ENCODE measurements around the gene PAOX.

The PAOX gene

DNA sequence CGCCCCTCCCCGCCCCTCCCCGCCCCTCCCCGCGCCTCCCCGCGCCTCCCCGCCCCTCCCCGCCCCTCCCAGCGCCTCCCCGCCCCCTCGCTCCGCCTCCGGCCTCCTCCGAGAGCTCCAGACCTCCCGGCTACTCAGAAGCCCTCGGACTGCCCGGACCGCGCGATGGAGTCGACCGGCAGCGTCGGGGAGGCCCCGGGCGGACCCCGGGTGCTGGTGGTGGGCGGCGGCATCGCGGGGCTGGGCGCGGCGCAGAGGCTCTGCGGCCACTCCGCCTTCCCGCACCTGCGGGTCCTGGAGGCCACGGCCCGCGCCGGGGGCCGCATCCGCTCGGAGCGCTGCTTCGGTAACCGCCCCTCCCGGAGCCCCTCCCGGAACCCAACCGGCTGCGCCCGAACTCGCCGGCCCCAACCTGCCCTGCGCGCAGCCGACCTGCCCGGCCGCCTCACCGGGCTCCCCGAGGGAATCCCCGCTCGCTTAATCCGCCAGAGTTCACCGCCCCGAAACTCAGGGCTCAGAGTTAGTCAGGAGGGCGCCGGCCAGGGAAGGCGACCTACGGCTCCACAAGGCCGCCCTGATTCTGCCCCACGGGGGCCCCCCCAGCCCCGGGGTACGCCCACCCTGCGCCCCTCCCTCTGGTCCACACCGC lies at the start of gene PAOX:
PAOX (plus strand) TSS at position 111 of the 649 bp plus-strand sequence; CDS start at position 166, 55 bp downstream.
- ATAC-seq (ENCODE audit: low read depth) (peak; percentile 74), DNase-seq (ENCODE audit: low spot score in 2 of 2) (peak; percentile 72 to 80)
- peak within 1 kb of the TSS; percentile 88 for H3K4me3 Mint-ChIP-seq
- H3K36me3 Mint-ChIP-seq = no peaks in the 10 kb centered on the region
- H3K27ac Mint-ChIP-seq = peak within 1 kb of the TSS; percentile 65
- H3K9me3 Mint-ChIP-seq = no peaks in the 10 kb centered on the region
- H3K4me1 Mint-ChIP-seq = peaks cover 19% of the 10 kb centered on the region
- no peaks in the 10 kb centered on the region for H3K27me3 Mint-ChIP-seq

- Mint-ChIP-seq H3K9me3 (peaks cover 3% of the 10 kb centered on the region), H3K27me3 (peaks cover 27% of the 10 kb centered on the region), H3K4me1 (peaks cover 12% of the 10 kb centered on the region), H3K4me3 (peak overlapping the region; percentile 52), H3K27ac (no peak overlapping the region), H3K36me3 (no peaks in the 10 kb centered on the region)
- ATAC-seq (ENCODE audit: low read depth) (peak; percentile 89), DNase-seq (ENCODE audit: low spot score in 2 of 2) (peak; percentile 88 to 94)
Observed at GRCh38 chr10:133329491-133330202, 49.4 kb upstream of the PAOX start.

DNA sequence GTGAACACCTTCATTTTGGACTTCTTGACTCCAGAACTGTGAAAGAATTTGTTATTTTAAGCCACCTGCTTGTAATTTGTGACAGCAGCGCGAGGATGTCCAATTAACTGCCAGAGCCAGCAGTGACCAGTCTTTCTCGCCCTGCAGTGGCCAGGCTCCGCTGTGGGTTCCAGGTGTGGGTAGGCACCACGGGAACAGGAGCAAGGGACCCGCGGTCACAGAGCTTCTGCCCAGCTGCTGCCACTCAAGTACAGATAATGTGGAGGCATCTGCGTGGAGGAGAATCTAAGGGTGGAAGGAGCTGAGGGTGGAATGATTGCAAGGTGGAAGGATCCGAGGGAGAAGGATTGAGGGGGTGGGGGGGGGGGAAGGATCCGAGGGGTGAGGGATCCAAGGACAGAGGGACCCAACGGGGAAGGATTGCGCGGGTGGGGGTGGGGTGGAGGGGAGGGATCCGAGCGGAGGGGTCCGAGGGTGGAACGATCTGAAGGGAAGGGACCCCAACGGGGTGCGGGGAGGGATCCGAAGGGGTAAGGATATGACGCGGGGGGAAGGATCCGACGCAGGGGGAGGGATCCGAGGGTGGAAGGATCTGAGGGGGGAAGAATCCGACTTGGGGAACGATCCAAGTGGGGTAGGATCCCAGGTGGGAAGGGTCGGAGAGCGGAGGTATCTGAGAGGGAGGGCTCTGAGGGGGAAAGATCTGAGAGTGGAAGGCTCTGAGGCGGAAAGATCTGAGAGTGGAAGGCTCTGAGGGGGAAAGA lies 45.9 kb upstream of the PAOX start:
- no peak overlapping the region for H3K4me3 Mint-ChIP-seq
- no peak for ATAC-seq (ENCODE audit: low read depth)

DNA sequence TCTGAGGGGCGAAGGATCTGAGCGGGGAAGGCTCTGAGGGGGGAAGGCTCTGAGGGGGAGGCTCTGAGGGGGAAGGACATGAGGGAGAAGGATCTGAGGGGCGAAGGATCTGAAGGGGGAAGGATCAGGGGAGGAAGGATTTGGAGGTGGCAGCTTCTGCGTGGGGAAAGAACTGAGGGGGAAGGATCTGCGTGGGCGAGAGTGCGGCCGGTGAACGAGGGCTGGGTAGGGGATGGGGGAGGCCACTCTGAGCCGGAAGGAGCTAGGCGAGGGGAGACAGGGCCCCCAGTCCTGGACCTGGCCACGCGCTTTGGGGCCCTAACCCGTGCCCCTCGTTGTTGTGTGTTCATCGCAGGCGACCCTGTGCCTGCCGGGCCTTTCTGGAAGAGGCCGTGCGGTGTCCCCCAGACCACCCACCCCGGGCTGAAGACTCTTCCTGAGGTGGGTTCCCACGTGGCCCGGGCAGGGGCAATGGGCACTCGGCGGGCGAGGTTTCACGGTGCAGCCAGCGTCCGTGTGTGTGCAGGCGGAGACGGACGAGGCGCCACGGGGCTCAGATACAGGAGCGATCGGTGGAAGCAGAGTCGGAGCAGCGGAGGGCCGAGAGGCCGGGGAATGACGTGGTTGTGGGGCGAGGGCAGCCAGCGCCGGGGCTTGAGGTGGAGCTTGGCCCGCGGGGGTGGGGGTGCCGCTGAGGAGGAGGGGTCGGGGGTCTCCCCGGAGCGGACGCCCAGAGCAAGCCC lies 44.4 kb upstream of the PAOX start:
- ATAC-seq (ENCODE audit: low read depth) = peak; percentile 19
- H3K4me3 Mint-ChIP-seq = peak overlapping the region; percentile 83
- H3K9me3 Mint-ChIP-seq = peaks cover 3% of the 10 kb centered on the region
- peaks cover 4% of the 10 kb centered on the region for H3K4me1 Mint-ChIP-seq
- peak overlapping the region; percentile 83 for H3K27ac Mint-ChIP-seq
- no peak for DNase-seq (ENCODE audit: low spot score in 2 of 2)
- no peaks in the 10 kb centered on the region for H3K36me3 Mint-ChIP-seq
- peaks cover 14% of the 10 kb centered on the region for H3K27me3 Mint-ChIP-seq

More for the DNA sequence above, 45.9 kb upstream of the PAOX start:
- Mint-ChIP-seq H3K27me3 (peaks cover 14% of the 10 kb centered on the region), H3K27ac (no peak overlapping the region), H3K4me1 (peaks cover 4% of the 10 kb centered on the region), H3K9me3 (peaks cover 3% of the 10 kb centered on the region), H3K36me3 (no peaks in the 10 kb centered on the region)
- DNase-seq (ENCODE audit: low spot score in 2 of 2) = no peak

GRCh38 chr10:133335246-133336117 lies 43.6 kb upstream of the PAOX start:
- Mint-ChIP-seq H3K27me3 (peaks cover 14% of the 10 kb centered on the region), H3K27ac (peak overlapping the region; percentile 83), H3K4me3 (peak overlapping the region; percentile 69), H3K36me3 (no peaks in the 10 kb centered on the region), H3K4me1 (peaks cover 4% of the 10 kb centered on the region), H3K9me3 (peaks cover 3% of the 10 kb centered on the region)
- ATAC-seq (ENCODE audit: low read depth) (peak; percentile 57), DNase-seq (ENCODE audit: low spot score in 2 of 2) (peak; percentile 72 to 79)

DNA sequence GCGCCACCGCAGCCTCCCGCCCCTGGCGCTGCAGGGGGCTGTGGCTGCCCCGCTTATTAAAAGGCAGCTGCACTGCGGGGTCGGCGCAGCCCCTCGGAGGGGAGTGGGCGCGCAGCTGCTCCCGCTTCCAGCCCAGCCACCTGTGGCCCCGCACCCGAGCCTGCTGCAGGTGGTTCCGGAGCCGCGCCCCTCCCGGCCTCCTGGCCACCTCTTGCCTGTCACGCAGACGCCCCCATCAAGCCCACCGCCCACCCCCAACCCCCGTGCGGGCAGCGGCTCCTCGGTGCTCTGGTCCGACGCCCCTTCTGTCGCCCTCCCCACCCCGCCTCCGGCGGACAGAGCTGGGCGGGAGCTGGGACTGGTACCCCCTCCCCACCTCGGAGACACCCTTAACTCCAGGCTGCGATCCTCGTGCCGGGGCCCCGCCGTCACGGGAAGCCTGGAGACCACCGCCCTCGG lies 42.9 kb upstream of the PAOX start:
- no peak overlapping the region for H3K4me3 Mint-ChIP-seq
- DNase-seq (ENCODE audit: low spot score in 2 of 2) (no peak), ATAC-seq (ENCODE audit: low read depth) (no peak)
- H3K9me3 Mint-ChIP-seq = peaks cover 3% of the 10 kb centered on the region
- no peak overlapping the region for H3K27ac Mint-ChIP-seq
- peaks cover 14% of the 10 kb centered on the region for H3K27me3 Mint-ChIP-seq
- H3K36me3 Mint-ChIP-seq = no peaks in the 10 kb centered on the region
- peaks cover 4% of the 10 kb centered on the region for H3K4me1 Mint-ChIP-seq

GRCh38 chr10:133336577-133337369 lies 42.3 kb upstream of the PAOX start, which contains the start of gene CALY:
CALY (minus strand) TSS chr10:133336896; CDS start chr10:133328989, 7,907 bp downstream.
- DNase-seq (ENCODE audit: low spot score in 2 of 2) = peak; percentile 64 to 72
- H3K27ac Mint-ChIP-seq = no peak within 1 kb of the TSS
- peaks cover 16% of the 10 kb centered on the region for H3K27me3 Mint-ChIP-seq
- H3K9me3 Mint-ChIP-seq = peaks cover 3% of the 10 kb centered on the region
- peak; percentile 65 for ATAC-seq (ENCODE audit: low read depth)
- peaks cover 4% of the 10 kb centered on the region for H3K4me1 Mint-ChIP-seq
- peak within 1 kb of the TSS; percentile 69 for H3K4me3 Mint-ChIP-seq
- no peaks in the 10 kb centered on the region for H3K36me3 Mint-ChIP-seq

GRCh38 chr10:133337370-133337725 lies 41.7 kb upstream of the PAOX start:
- H3K36me3 Mint-ChIP-seq = no peaks in the 10 kb centered on the region
- DNase-seq (ENCODE audit: low spot score in 2 of 2) (no peak), ATAC-seq (ENCODE audit: low read depth) (no peak)
- peaks cover 18% of the 10 kb centered on the region for H3K27me3 Mint-ChIP-seq
- peaks cover 3% of the 10 kb centered on the region for H3K9me3 Mint-ChIP-seq
- H3K4me3 Mint-ChIP-seq = no peak overlapping the region
- peaks cover 4% of the 10 kb centered on the region for H3K4me1 Mint-ChIP-seq
- H3K27ac Mint-ChIP-seq = no peak overlapping the region

DNA sequence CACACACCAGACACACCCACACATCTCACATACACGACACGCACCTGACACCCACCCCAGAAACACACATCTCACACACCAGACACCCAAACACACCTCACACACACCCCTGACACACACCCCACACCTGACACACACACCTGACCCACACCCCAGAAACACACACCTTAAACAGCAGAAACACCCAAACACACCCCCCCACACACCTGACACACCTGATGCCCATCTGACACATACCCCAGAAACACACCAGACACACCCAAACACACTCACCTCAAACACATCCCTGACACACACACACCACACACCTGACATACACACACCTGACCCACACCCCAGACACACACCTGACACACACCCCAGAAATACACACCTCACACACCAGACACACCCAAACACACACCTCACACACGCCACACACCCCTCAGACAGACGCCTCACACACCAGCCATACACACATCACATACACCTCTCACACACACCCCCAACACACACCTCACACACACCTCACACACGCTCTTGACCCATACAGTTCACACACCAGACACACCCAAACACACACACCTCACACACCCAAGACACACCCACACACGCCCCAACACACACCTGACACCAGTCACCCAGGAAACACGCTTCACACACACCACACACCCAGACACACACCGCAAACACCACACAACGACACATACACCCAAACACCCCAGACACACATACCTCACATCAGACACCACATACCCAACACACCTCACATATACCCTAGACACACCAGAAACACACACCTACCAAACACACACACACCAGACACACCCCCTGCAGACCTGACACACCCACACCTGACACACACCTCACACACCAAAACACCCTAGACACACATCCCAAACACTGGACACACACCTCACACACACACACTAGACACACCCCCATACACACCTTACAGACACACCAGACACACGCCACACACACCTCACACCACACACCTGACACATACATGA lies 40.7 kb upstream of the PAOX start:
- DNase-seq (ENCODE audit: low spot score in 2 of 2) (no peak), ATAC-seq (ENCODE audit: low read depth) (no peak)
- Mint-ChIP-seq H3K4me1 (peaks cover 4% of the 10 kb centered on the region), H3K36me3 (no peaks in the 10 kb centered on the region), H3K4me3 (no peak overlapping the region), H3K9me3 (peaks cover 2% of the 10 kb centered on the region), H3K27ac (no peak overlapping the region), H3K27me3 (peaks cover 9% of the 10 kb centered on the region)

- DNase-seq (ENCODE audit: low spot score in 2 of 2) = no peak
- Mint-ChIP-seq H3K36me3 (no peaks in the 10 kb centered on the region), H3K9me3 (no peaks in the 10 kb centered on the region), H3K27ac (no peak overlapping the region), H3K27me3 (peaks cover 8% of the 10 kb centered on the region), H3K4me1 (peaks cover 3% of the 10 kb centered on the region), H3K4me3 (no peak overlapping the region)
- ATAC-seq (ENCODE audit: low read depth) = no peak
Observed at GRCh38 chr10:133339708-133340380, 39.2 kb upstream of the PAOX start.

- H3K27me3 Mint-ChIP-seq = peaks cover 19% of the 10 kb centered on the region
- no peak for DNase-seq (ENCODE audit: low spot score in 2 of 2)
- peaks cover 3% of the 10 kb centered on the region for H3K4me1 Mint-ChIP-seq
- H3K27ac Mint-ChIP-seq = no peak overlapping the region
- H3K36me3 Mint-ChIP-seq = no peaks in the 10 kb centered on the region
- H3K9me3 Mint-ChIP-seq = no peaks in the 10 kb centered on the region
- H3K4me3 Mint-ChIP-seq = no peak overlapping the region
- no peak for ATAC-seq (ENCODE audit: low read depth)
Observed at GRCh38 chr10:133341983-133342382, 37.1 kb upstream of the PAOX start.
